GM20431 (cell line): ENCODE measurements around the gene ENDOV.
"Not testable (repeated sequence)": the region's sequence is repeated elsewhere in the genome, so short reads cannot be mapped to it uniquely, and the experiment has no call there.

ENCODE experiments used
- in situ Hi-C: fragments of 300-500 bp; cut with MseI, MboI; formaldehyde crosslinking; loops from one replicate; pipeline ENCODE4 v1.15.0; 2020; ENCODE audit warnings: low sequenced_read_pairs; ENCODE audit not compliant: unreplicated experiment

Gene ENDOV

GRCh38 chr17:80387071-80387470, 27.9 kb upstream of the ENDOV start:
- in situ Hi-C loops: no loop called here

DNA sequence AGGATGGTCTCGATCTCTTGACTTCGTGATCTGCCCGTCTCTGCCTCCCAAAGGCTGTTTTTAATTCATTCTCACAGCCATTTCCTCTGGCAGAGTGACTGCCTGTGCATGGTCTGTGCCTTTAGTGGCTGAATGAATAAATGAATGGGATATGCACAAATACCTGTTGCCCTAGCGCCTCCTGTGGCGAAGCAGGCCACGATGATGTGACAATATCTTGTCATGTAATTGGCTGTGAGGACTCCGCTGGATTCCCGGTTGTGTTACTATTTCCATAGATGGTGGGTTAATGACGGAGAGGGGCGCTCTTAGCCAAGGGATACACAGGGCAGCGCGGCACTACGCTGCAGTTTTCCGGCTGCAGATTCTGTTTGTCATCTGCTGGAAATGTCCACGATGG, 26.8 kb upstream of the ENDOV start:
- in situ Hi-C loops: no loop called here

- in situ Hi-C loops: no loop called here
These were observed 26.4 kb upstream of the ENDOV start for GRCh38 chr17:80388601-80389000.

DNA sequence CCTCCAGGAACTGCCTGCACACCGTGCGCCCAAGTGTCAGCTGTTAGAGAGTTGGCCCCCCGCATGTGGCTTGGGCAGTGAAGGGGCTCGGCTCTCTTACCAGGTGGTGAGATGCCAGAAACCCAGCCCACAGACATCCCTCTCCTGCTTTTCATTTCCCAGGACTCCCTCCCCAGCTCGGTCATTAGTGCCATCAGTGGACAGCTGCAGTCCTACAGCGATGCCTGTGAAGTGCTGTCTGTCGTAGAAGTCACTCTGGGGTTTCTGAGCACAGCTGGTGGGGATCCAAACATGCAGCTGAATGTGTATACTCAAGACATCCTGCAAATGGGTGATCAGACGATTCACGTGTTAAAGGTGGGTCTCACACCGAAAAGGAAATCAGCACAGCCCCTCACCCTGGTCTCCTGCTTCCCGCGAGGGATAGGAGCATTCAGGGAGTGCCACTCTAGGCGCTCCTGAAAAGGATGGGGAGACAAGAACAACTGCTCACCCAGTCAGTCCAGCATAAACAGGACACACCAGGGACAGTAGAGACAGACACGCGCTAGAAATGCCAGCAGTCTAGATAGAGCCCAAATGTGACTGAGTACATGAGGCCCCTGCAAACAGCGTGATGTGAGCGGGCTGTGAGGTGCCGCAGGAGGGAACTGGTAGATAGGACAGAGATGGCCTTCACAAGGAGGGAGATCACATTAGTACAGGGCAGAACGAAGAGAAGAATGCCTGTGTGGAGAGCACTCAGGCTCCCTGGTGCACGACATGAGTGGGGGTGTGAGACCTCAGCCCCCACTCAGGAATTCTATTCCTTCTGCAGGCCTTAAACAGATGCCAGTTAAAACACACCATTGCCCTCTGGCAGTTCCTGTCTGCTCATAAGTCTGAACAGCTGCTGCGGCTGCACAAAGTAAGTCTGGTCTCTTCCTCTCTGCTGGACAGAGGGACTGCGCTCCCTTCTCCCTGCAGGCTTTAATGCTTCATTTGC, 25.7 kb upstream of the ENDOV start:
- in situ Hi-C loops: no loop called here

GRCh38 chr17:80393241-80393890, 21.6 kb upstream of the ENDOV start:
- in situ Hi-C loops: no loop called here

GRCh38 chr17:80393961-80394360, 21.0 kb upstream of the ENDOV start:
- in situ Hi-C loops: no loop called here

DNA sequence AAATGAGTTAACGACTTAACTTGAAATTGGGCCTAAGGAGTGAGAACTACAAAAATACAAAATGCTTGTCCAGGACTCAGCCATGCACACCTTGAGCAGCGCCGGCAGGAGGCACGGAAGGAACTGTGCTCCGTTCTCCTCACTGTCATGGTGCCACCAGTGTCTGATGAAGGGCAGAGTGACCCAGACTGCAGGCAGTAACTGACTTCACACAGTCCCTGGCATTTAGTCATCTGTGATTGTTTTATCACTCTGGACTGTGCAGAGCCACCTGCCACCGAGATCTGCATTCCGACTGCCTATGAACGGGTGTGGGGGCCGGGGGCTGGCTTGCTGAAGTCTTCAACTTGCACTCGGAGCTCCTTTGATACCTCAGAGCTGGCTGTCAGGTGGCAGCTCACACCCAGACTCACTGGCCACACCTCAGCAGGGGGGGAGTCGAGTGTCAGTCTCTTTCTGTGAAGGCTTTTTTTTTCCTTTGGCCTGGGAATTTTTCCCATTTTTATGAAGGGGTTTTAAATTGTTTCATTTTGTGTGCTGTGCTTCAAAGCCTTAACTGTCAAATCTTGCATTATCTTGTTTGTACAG, 20.2 kb upstream of the ENDOV start:
- in situ Hi-C loops: no loop called here

DNA sequence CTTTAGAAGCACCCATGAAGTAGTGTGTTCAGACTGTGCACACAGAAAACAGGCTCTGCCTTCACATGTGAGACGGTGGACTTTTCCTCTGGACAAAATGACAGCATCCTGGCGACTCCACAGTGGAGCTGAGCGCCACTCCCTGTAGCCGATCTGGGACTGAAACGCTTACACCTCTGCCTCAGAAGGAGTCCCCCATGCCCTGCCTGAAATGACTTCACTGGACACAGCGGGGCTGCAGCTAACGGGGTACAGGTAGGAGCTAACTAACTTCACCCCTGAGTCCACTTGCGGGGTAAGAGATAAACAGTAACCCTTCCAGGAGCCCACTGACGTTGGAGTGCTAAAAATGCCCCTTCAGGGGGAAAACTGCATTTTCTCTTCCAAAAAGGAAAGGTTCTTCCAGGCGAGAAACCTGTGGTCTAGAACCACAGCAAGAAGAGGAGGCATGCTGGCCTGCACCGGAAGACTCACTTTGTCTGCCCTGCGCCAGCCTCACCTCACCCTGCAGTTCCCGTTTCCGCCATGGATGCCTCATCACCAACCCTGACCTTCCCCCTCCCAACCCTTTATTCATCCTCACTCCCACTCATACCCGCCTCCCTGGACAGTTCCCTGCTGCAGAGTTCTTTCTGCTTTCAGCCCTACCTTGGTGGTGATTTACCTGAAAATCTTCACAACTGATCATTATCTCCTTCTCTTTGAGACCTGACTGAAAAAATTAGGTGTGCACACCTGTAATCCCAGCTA, 19.4 kb upstream of the ENDOV start:
- in situ Hi-C loops: no loop called here

GRCh38 chr17:80396157-80397033, 18.6 kb upstream of the ENDOV start:
- in situ Hi-C loops: no loop called here

DNA sequence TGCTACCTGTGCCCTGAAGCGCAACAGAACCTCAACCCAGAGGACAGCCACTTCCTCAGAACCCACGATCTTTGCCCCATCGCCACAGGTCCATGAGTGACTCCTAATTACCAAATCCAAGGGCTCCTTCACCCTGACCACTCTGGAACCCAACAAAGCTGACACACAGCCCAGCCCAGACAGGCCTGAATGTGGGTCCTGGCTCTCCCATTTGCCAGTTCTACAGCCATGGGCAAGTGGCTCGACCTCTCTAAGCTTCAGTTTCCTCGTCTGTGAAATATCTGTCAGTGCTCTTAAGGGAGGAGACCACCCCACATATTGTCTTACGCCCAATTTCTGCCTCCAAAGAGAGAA, 18.0 kb upstream of the ENDOV start:
- in situ Hi-C loops: no loop called here

- in situ Hi-C loops: no loop called here
These were observed 17.3 kb upstream of the ENDOV start for GRCh38 chr17:80397686-80398085.

- in situ Hi-C loops: not testable (repeated sequence)
These were observed 13.9 kb upstream of the ENDOV start for GRCh38 chr17:80401086-80401485.

GRCh38 chr17:80402102-80402501, 12.9 kb upstream of the ENDOV start:
- in situ Hi-C loops: not testable (repeated sequence)

GRCh38 chr17:80402959-80403358, 12.0 kb upstream of the ENDOV start:
- in situ Hi-C loops: no loop called here

DNA sequence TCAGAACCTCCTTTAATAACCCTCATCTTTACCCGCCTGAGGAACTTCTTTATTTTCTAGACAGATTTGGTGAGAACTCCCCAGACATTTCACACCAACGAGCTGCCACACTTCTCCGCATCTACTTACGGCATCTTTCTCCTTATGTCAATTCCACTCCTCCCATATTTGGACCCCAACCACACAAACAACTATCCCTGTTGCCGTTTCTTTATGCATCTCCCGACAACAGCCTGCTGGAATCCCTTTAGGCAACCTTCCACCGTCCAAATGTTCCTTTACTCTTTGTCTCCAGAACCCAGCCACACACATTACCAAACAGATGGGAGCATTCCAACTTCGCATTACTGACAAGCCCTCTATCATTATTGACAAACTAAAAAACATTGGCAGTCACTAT, 8.8 kb upstream of the ENDOV start:
- in situ Hi-C loops: no loop called here

- in situ Hi-C loops: not testable (repeated sequence)
These were observed 7.0 kb upstream of the ENDOV start for GRCh38 chr17:80407917-80408316.

- in situ Hi-C loops: no loop called here
These were observed 6.1 kb upstream of the ENDOV start for GRCh38 chr17:80408872-80409271.

DNA sequence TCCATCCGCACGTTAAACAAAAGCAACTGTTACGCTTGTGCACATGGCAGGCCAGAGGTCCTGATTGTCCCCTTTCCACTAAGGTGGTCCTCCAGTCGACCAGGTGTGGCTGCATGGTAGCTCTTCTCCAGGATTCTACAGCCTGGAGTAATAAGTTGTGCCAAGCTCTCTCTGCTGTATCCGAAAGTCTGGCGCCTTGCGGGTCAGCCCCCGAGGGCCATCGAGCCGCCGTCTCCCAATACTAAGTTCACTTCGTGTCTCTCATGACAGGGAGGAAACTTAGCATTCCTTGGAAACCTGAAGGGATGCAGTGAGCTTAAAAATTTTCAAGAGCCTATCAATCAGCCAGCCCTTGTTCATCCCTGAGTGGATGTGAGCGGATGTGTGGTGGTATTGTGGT, 5.3 kb upstream of the ENDOV start:
- in situ Hi-C loops: no loop called here

GRCh38 chr17:80410441-80411087, 4.4 kb upstream of the ENDOV start:
- in situ Hi-C loops: not testable (repeated sequence)
